WTC11 (cell line): ENCODE data around the gene TRIM66. TPM values are rescaled to one million over a fixed set of nuclear protein-coding genes. Genes with fewer than 3 reads are reported as not detected.

Experiments used
- ATAC-seq: fragments of 200-7000 bp; cut with Tn5 transposase; 2 replicates; pipeline ENCODE4 v1.10.0; 2021; ENCODE audit warnings: mild to moderate bottlenecking, moderate library complexity
- CTCF ChIA-PET: fragments of 300-600 bp; sonication (Branson Sonifier 250); formaldehyde crosslinking; loops from one replicate; lab custom pipeline; 2021; ENCODE audit warnings: antibody characterized with exemption; lab: Charles Lee
- POLR2A ChIA-PET: fragments of 350-600 bp; sonication (Branson Sonifier 250); formaldehyde crosslinking; loops from one replicate; lab custom pipeline; 2021; ENCODE audit warnings: antibody characterized with exemption; lab: Charles Lee
- DNase-seq: peaks from one replicate; pipeline ENCODE4 v3.0.0; 2021; ENCODE audit warnings: low spot score
- H3K27ac Mint-ChIP-seq: 2 replicates; pipeline ENCODE4 v1.8.0; 2021; ENCODE audit warnings: mixed read lengths
- H3K27me3 Mint-ChIP-seq: 2 replicates; pipeline ENCODE4 v1.8.0; 2021; ENCODE audit warnings: low read depth, mild to moderate bottlenecking, moderate library complexity, mixed read lengths
- H3K36me3 Mint-ChIP-seq: 2 replicates; pipeline ENCODE4 v1.8.0; 2021; ENCODE audit warnings: mixed read lengths
- H3K4me1 Mint-ChIP-seq: 2 replicates; pipeline ENCODE4 v1.8.0; 2022; ENCODE audit warnings: mixed read lengths
- H3K4me3 Mint-ChIP-seq: 2 replicates; pipeline ENCODE4 v1.8.0; 2021; ENCODE audit warnings: mild to moderate bottlenecking, moderate library complexity, mixed read lengths
- H3K9me3 Mint-ChIP-seq: 2 replicates; pipeline ENCODE4 v1.8.0; 2021; ENCODE audit warnings: mixed read lengths
- CREB1 ChIP-seq: sonication (generic); formaldehyde crosslinking; IDR thresholded peaks from 2 replicates; pipeline ENCODE4 v1.8.0; 2023; ENCODE audit warnings: mild to moderate bottlenecking, missing genetic modification reagents
- KAT7 ChIP-seq: sonication (generic); formaldehyde crosslinking; IDR thresholded peaks from 2 replicates; pipeline ENCODE4 v1.8.1; 2023; ENCODE audit warnings: missing genetic modification reagents, mild to moderate bottlenecking, borderline replicate concordance
- MYBL2 ChIP-seq: sonication (generic); formaldehyde crosslinking; IDR thresholded peaks from 2 replicates; pipeline ENCODE4 v1.8.1; 2023; ENCODE audit warnings: mild to moderate bottlenecking, moderate library complexity, missing genetic modification reagents
- RELA ChIP-seq: sonication (generic); formaldehyde crosslinking; IDR thresholded peaks from 2 replicates; pipeline ENCODE4 v1.8.1; 2022; ENCODE audit warnings: missing genetic modification reagents, mild to moderate bottlenecking, borderline replicate concordance
- SMAD3 ChIP-seq: sonication (generic); formaldehyde crosslinking; IDR thresholded peaks from 2 replicates; pipeline ENCODE4 v1.8.0; 2022; ENCODE audit warnings: missing genetic modification reagents, mild to moderate bottlenecking, borderline replicate concordance
- SMAD4 ChIP-seq: sonication (generic); formaldehyde crosslinking; IDR thresholded peaks from 2 replicates; pipeline ENCODE4 v1.8.0; 2022; ENCODE audit warnings: mild to moderate bottlenecking, missing genetic modification reagents
- SOX15 ChIP-seq: fragments of 250-450 bp; sonication (Bioruptor Pico); IDR thresholded peaks from 2 replicates; pipeline ENCODE4 v1.9.0; 2021; ENCODE audit warnings: mild to moderate bottlenecking
- TEAD4 ChIP-seq: sonication (generic); formaldehyde crosslinking; IDR thresholded peaks from 2 replicates; pipeline ENCODE4 v1.8.0; 2022; ENCODE audit warnings: mild to moderate bottlenecking, missing genetic modification reagents
- ZNF396 ChIP-seq: fragments of 250-450 bp; sonication (Bioruptor Pico); IDR thresholded peaks from 2 replicates; pipeline ENCODE4 v1.8.0; 2021; ENCODE audit warnings: mild to moderate bottlenecking, moderate library complexity, borderline replicate concordance
- total RNA-seq: library from RNA; stranded (reverse); gene quantifications from 3 replicates; pipeline ENCODE4 v1.2.3, GENCODE V29; 2021
- TF ChIP-seq, protein P1 (sequence below): sonication (generic); formaldehyde crosslinking; IDR thresholded peaks from 2 replicates; pipeline ENCODE4 v1.8.1; 2022; ENCODE audit warnings: missing genetic modification reagents, borderline replicate concordance
- TF ChIP-seq, protein P2 (sequence below): sonication (generic); formaldehyde crosslinking; IDR thresholded peaks from 2 replicates; pipeline ENCODE4 v1.8.1; 2023; ENCODE audit warnings: mild to moderate bottlenecking, missing genetic modification reagents, moderate library complexity
- TF ChIP-seq, protein P3 (sequence below): fragments of 250-450 bp; sonication (Bioruptor Pico); IDR thresholded peaks from 2 replicates; pipeline ENCODE4 v1.9.0; 2021; ENCODE audit warnings: mild to moderate bottlenecking
- TF ChIP-seq, protein P4 (sequence below): fragments of 250-450 bp; sonication (Bioruptor Pico); IDR thresholded peaks from 2 replicates; pipeline ENCODE4 v1.9.0; 2021; ENCODE audit warnings: mild to moderate bottlenecking, borderline replicate concordance

Gene TRIM66
- total RNA-seq, 1 experiment from 2014 or later: 5.6 TPM

DNA sequence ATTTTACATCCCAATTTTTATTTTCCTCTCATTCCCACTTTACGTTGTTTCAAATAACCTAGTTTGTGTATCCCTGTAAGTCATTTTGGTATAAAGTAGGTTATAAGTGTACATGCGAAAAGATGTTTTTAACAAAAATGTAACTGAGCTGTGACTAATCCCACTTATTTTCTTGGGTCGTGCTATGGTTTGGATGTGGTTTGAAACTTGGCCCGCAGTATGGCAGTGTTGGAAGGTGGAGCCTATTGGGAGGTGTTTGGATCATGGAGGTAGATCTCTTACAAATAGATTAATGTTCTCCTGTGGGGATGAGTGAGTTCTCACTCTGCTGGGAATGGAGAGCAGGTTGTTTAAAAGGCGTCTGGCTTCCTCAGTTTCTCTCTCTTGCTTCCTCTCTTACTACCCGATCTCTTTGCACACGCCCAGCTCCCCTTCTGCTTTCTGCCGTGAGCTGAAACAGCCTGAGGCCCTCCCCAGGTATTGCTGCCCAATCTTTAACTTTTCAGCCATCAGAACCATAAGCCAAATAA is 7.3 kb upstream of the TRIM66 start:
- ChIA-PET CTCF (interaction anchor here (1.4 to 1.9 kb wide), 2 partner anchors 79 to 121 kb away, joined by 5 to 12 read pairs; a partner anchor contains a TSS), POLR2A (interaction anchor here (0.6 to 1.6 kb wide), 3 partner anchors 9 to 54 kb away, joined by 3 to 4 read pairs (median 3); no protein-coding TSS in a partner anchor)
- no peaks in the 10 kb centered on the region for H3K9me3 Mint-ChIP-seq
- peaks cover 58% of the 10 kb centered on the region for H3K4me1 Mint-ChIP-seq
- TF ChIP-seq SMAD4 (CRISPR knock-in tag) (no peak), CREB1 (CRISPR knock-in tag) (no peak), SMAD3 (CRISPR knock-in tag) (no peak)
- TF ChIP-seq, protein P1, sequence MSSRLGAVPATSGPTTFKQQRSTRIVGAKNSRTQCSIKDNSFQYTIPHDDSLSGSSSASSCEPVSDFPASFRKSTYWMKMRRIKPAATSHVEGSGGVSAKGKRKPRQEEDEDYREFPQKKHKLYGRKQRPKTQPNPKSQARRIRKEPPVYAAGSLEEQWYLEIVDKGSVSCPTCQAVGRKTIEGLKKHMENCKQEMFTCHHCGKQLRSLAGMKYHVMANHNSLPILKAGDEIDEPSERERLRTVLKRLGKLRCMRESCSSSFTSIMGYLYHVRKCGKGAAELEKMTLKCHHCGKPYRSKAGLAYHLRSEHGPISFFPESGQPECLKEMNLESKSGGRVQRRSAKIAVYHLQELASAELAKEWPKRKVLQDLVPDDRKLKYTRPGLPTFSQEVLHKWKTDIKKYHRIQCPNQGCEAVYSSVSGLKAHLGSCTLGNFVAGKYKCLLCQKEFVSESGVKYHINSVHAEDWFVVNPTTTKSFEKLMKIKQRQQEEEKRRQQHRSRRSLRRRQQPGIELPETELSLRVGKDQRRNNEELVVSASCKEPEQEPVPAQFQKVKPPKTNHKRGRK (CRISPR knock-in tag): no peak
- TF ChIP-seq, protein P2, sequence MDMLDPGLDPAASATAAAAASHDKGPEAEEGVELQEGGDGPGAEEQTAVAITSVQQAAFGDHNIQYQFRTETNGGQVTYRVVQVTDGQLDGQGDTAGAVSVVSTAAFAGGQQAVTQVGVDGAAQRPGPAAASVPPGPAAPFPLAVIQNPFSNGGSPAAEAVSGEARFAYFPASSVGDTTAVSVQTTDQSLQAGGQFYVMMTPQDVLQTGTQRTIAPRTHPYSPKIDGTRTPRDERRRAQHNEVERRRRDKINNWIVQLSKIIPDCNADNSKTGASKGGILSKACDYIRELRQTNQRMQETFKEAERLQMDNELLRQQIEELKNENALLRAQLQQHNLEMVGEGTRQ: no peak
- TF ChIP-seq, protein P3, sequence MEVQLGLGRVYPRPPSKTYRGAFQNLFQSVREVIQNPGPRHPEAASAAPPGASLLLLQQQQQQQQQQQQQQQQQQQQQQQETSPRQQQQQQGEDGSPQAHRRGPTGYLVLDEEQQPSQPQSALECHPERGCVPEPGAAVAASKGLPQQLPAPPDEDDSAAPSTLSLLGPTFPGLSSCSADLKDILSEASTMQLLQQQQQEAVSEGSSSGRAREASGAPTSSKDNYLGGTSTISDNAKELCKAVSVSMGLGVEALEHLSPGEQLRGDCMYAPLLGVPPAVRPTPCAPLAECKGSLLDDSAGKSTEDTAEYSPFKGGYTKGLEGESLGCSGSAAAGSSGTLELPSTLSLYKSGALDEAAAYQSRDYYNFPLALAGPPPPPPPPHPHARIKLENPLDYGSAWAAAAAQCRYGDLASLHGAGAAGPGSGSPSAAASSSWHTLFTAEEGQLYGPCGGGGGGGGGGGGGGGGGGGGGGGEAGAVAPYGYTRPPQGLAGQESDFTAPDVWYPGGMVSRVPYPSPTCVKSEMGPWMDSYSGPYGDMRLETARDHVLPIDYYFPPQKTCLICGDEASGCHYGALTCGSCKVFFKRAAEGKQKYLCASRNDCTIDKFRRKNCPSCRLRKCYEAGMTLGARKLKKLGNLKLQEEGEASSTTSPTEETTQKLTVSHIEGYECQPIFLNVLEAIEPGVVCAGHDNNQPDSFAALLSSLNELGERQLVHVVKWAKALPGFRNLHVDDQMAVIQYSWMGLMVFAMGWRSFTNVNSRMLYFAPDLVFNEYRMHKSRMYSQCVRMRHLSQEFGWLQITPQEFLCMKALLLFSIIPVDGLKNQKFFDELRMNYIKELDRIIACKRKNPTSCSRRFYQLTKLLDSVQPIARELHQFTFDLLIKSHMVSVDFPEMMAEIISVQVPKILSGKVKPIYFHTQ: peak; percentile 15; the same call in 1 of the 2 replicates
- peaks cover 56% of the 10 kb centered on the region for H3K36me3 Mint-ChIP-seq
- H3K4me3 Mint-ChIP-seq: peak overlapping the region; percentile 88
- peak overlapping the region; percentile 99 for H3K27ac Mint-ChIP-seq
- no peak for ATAC-seq
- no peak for DNase-seq
- H3K27me3 Mint-ChIP-seq: no peaks in the 10 kb centered on the region

DNA sequence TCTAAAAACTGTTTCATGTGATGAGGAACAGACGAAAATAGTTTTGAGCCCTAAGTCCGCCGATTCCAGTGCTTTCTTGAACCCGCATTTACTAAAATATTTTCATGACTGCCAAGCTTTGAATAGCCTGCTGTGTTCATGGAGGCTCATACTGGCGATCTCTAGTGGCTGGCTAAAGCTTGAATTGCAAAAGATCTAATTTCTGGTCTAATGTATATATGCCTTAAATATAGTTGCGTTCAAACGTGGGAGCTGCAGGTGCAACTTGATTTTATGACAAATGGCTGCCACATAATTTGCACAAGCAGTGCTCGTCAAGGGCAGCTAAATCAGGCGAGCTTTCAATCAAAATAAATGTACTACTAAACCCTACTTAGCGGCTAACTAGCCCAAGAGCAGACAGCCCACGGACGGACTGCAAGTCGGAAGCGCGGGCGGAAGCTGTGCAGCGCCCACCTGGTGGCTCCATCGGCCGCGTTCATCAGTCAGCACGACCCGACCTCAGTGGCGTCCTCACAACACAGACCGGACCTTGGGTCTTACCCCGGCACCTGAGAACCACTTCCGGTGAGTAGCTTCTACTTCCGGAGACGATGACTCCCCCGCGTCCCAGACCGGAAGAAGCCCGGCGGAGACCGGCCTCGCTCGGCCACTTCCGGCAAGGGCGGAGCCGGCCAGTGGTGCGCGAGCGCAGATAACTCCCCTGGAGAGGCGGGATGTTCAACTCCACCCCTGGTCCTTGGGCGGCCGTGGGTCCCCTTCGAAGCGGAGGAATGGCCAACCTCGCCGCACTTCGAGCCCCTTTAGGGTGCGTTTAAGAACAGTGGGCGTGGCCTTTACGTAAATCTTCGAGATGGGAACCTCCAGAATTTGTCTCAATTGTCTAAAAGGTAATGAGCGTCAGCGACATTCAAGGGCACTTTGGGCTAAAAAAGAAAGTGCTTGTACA is 6.2 kb upstream of the TRIM66 start:
- CTCF ChIA-PET: interaction anchor here (0.5 to 1.9 kb wide), 12 partner anchors 11 to 426 kb away, joined by 3 to 18 read pairs (median 4); a partner anchor contains a TSS
- Mint-ChIP-seq H3K27ac (peak overlapping the region; percentile 99), H3K36me3 (peaks cover 60% of the 10 kb centered on the region), H3K4me3 (peak overlapping the region; percentile 88), H3K27me3 (no peaks in the 10 kb centered on the region), H3K4me1 (peaks cover 59% of the 10 kb centered on the region), H3K9me3 (no peaks in the 10 kb centered on the region)
- peak; percentile 95 for DNase-seq
- POLR2A ChIA-PET: interaction anchor here (0.5 to 1.6 kb wide), 19 partner anchors 9 to 887 kb away, joined by 3 to 54 read pairs (median 3); a partner anchor contains a TSS
- ATAC-seq: peak; percentile 79
- TF ChIP-seq KAT7 (CRISPR knock-in tag): no peak
- TF ChIP-seq, protein P4, sequence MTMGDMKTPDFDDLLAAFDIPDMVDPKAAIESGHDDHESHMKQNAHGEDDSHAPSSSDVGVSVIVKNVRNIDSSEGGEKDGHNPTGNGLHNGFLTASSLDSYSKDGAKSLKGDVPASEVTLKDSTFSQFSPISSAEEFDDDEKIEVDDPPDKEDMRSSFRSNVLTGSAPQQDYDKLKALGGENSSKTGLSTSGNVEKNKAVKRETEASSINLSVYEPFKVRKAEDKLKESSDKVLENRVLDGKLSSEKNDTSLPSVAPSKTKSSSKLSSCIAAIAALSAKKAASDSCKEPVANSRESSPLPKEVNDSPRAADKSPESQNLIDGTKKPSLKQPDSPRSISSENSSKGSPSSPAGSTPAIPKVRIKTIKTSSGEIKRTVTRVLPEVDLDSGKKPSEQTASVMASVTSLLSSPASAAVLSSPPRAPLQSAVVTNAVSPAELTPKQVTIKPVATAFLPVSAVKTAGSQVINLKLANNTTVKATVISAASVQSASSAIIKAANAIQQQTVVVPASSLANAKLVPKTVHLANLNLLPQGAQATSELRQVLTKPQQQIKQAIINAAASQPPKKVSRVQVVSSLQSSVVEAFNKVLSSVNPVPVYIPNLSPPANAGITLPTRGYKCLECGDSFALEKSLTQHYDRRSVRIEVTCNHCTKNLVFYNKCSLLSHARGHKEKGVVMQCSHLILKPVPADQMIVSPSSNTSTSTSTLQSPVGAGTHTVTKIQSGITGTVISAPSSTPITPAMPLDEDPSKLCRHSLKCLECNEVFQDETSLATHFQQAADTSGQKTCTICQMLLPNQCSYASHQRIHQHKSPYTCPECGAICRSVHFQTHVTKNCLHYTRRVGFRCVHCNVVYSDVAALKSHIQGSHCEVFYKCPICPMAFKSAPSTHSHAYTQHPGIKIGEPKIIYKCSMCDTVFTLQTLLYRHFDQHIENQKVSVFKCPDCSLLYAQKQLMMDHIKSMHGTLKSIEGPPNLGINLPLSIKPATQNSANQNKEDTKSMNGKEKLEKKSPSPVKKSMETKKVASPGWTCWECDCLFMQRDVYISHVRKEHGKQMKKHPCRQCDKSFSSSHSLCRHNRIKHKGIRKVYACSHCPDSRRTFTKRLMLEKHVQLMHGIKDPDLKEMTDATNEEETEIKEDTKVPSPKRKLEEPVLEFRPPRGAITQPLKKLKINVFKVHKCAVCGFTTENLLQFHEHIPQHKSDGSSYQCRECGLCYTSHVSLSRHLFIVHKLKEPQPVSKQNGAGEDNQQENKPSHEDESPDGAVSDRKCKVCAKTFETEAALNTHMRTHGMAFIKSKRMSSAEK (CRISPR knock-in tag): peak; percentile 96
- TF ChIP-seq SOX15: no peak
- TF ChIP-seq TEAD4 (CRISPR knock-in tag): no peak
- TF ChIP-seq MYBL2 (CRISPR knock-in tag): peak; percentile 30; the same call in 1 of the 2 replicates
- 0 out of 2 replicates have a peak, but pooled peaks have one; percentile 48 for TF ChIP-seq RELA (CRISPR knock-in tag)
- TF ChIP-seq ZNF396 (CRISPR knock-in tag): no peak
- TF ChIP-seq, protein P3: peak; percentile 93; the same call in 1 of the 2 replicates
